Measurements from ENCODE around the gene FAAP24.
A peak's percentile ranks its signal among the peaks of the same experiment; 100 is the strongest.
"Not testable (repeated sequence)": the region's sequence is repeated elsewhere in the genome, so short reads cannot be mapped to it uniquely, and the experiment has no call there.

Gene FAAP24

DNA sequence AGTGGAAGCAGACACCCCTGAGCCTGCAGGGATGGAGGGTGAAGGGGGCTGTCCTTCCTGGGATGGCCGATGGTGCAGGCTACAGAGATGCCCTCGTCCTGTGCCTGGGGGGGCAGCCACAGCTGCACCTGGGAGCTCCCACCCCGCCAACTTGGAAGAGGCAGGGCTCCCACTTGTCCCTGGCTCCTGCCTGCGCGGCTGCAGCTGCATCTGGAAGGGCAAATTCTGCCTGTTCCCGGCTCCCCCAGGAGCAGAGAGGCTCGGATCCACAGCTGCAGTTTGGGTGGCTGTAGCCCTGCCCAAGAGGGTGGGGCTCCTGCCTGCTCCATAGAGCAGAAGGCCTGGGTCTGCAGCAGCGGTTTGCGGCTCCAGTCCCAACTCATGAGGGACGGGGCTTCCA, 2.5 kb upstream of the FAAP24 start:
- Histone ChIP-seq H3K36me3 (ENCODE audit: control insufficient read depth, insufficient read depth, low read length) (peaks cover 13% of the 10 kb centered on the region), H3K4me3 (ENCODE audit: insufficient read depth, low read depth, low read length, poor library complexity, severe bottlenecking) (no peak overlapping the region), H3K27me3 (replicated peaks; ENCODE audit: control insufficient read depth, insufficient read depth, low read length, poor library complexity, severe bottlenecking) (no peaks in the 10 kb centered on the region), H3K9me3 (ENCODE audit: control insufficient read depth, low read length) (no peaks in the 10 kb centered on the region), H3K27ac (ENCODE audit: insufficient read depth, low read length, poor library complexity, severe bottlenecking) (no peak overlapping the region), H3K4me1 (ENCODE audit: control insufficient read depth, insufficient read depth, low read length, poor library complexity, severe bottlenecking) (peaks cover 5% of the 10 kb centered on the region)
- no peak for DNase-seq

DNA sequence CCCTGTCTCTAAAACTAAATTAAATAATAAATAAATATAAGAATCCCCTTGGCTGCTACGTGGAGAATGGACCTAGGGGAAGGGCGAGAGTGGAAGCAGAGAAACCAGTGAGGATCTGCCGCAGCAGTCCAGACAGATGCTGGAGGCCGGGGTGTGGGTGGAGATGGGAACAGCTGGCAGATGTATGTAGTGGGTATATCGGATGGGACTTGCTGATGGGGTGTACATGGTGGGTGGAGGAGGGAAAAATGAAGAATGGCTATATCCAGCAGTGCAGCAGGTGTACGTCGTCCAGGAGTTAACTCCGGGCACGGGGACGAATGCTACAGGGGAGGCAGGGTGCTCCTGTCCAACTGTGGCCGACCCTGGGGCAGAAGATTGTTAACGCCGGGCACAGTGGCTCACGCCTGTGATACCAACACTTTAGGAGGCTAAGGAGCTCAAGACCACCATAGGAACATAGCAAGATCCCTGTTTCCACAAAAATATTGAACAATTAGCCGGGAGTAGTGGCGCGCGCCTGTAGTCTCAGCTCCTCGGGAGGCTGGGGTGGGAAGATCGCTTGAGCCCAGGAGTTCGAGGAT, 938 bp upstream of the FAAP24 start:
- Histone ChIP-seq H3K27ac (ENCODE audit: insufficient read depth, low read length, poor library complexity, severe bottlenecking) (peak overlapping the region; percentile 60), H3K4me3 (ENCODE audit: insufficient read depth, low read depth, low read length, poor library complexity, severe bottlenecking) (peak overlapping the region; percentile 75)
- no peak for DNase-seq

DNA sequence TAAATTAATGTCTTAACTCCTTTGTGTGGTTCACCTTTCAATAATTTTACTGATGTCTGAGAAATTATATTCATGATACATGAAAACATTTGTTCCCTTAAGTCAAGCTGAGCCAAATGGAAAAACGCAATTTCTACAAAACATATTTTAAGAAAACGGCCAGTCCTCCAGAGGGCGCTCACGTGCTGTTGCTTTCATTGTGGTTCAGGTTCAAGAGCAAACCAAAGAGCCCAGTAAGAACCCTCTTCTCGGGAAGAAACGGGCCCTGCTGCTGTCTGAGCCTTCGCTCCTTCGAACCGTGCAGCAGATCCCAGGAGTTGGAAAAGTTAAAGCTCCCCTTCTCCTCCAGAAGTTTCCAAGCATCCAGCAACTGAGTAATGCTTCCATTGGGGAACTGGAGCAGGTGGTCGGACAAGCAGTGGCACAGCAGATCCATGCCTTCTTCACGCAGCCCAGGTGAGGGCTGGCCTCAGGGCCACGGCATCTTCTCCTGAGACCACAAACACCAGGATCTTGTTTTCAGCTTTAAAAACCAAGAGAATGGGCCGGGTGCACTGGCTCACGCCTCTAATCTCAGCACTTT, 4.3 kb downstream of the FAAP24 start:
- H3K36me3 ChIP-seq (ENCODE audit: control insufficient read depth, insufficient read depth, low read length): no peaks in the 10 kb centered on the region
- DNase-seq: peak; percentile 23 to 43 (median 24)
- H3K4me3 ChIP-seq (ENCODE audit: insufficient read depth, low read depth, low read length, poor library complexity, severe bottlenecking): no peak overlapping the region
- H3K27me3 ChIP-seq (replicated peaks; ENCODE audit: control insufficient read depth, insufficient read depth, low read length, poor library complexity, severe bottlenecking): no peaks in the 10 kb centered on the region
- H3K27ac ChIP-seq (ENCODE audit: insufficient read depth, low read length, poor library complexity, severe bottlenecking): no peak overlapping the region
- no peaks in the 10 kb centered on the region for H3K9me3 ChIP-seq (ENCODE audit: control insufficient read depth, low read length)
- H3K4me1 ChIP-seq (ENCODE audit: control insufficient read depth, insufficient read depth, low read length, poor library complexity, severe bottlenecking): peaks cover 2% of the 10 kb centered on the region

More for the DNA sequence above, 938 bp upstream of the FAAP24 start:
- H3K9me3 ChIP-seq (ENCODE audit: control insufficient read depth, low read length): no peaks in the 10 kb centered on the region
- H3K36me3 ChIP-seq (ENCODE audit: control insufficient read depth, insufficient read depth, low read length): peaks cover 6% of the 10 kb centered on the region
- no peaks in the 10 kb centered on the region for H3K27me3 ChIP-seq (replicated peaks; ENCODE audit: control insufficient read depth, insufficient read depth, low read length, poor library complexity, severe bottlenecking)
- peaks cover 5% of the 10 kb centered on the region for H3K4me1 ChIP-seq (ENCODE audit: control insufficient read depth, insufficient read depth, low read length, poor library complexity, severe bottlenecking)

DNA sequence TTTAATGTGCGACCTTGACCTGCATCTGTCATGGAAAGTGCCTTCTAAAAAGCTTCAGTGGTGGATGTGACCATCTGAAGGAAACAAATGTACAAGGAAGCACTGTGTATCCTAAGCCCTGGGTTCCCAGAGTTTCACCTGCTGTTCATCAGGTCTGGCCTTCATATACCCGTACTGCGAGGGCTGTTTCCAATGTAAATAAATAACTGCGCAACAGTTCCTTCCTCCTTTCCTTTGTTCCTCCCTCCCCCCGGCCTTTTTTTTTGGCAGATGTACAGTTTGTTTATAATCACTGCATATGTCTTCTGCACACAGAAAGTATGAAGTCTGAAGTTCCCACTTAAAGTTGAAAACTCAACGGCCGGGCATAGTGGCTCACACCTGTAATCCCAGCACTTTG, 5.2 kb downstream of the FAAP24 start:
- no peak overlapping the region for H3K4me3 ChIP-seq (ENCODE audit: insufficient read depth, low read depth, low read length, poor library complexity, severe bottlenecking)

DNA sequence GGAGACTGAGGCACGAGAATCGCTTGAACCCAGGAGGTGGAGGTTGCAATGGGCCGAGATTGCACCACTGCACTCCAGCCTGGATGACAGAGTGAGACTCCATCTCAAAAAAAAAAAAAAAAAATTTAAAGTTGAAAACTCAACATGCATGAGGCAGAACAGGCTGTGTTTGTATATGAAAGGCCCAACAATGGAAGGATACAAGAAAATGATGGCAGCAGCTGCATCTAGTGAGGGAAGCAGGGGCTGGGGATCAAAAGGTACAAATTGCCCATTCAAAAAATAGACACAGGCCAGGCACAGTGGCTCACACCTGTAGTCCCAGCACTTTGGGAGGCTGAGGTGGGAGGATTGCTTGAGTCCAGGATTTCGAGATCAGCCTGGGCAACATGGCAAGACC, 5.8 kb downstream of the FAAP24 start:
- H3K27ac ChIP-seq (ENCODE audit: insufficient read depth, low read length, poor library complexity, severe bottlenecking); H3K36me3 ChIP-seq (ENCODE audit: control insufficient read depth, insufficient read depth, low read length); H3K9me3 ChIP-seq (ENCODE audit: control insufficient read depth, low read length); H3K4me1 ChIP-seq (ENCODE audit: control insufficient read depth, insufficient read depth, low read length, poor library complexity, severe bottlenecking); H3K27me3 ChIP-seq (replicated peaks; ENCODE audit: control insufficient read depth, insufficient read depth, low read length, poor library complexity, severe bottlenecking); DNase-seq; H3K4me3 ChIP-seq (ENCODE audit: insufficient read depth, low read depth, low read length, poor library complexity, severe bottlenecking): not testable (repeated sequence)

More for the DNA sequence above, 5.2 kb downstream of the FAAP24 start:
- no peaks in the 10 kb centered on the region for H3K27me3 ChIP-seq (replicated peaks; ENCODE audit: control insufficient read depth, insufficient read depth, low read length, poor library complexity, severe bottlenecking)
- no peaks in the 10 kb centered on the region for H3K4me1 ChIP-seq (ENCODE audit: control insufficient read depth, insufficient read depth, low read length, poor library complexity, severe bottlenecking)
- DNase-seq: no peak
- no peak overlapping the region for H3K27ac ChIP-seq (ENCODE audit: insufficient read depth, low read length, poor library complexity, severe bottlenecking)
- no peaks in the 10 kb centered on the region for H3K9me3 ChIP-seq (ENCODE audit: control insufficient read depth, low read length)
- H3K36me3 ChIP-seq (ENCODE audit: control insufficient read depth, insufficient read depth, low read length): no peaks in the 10 kb centered on the region

DNA sequence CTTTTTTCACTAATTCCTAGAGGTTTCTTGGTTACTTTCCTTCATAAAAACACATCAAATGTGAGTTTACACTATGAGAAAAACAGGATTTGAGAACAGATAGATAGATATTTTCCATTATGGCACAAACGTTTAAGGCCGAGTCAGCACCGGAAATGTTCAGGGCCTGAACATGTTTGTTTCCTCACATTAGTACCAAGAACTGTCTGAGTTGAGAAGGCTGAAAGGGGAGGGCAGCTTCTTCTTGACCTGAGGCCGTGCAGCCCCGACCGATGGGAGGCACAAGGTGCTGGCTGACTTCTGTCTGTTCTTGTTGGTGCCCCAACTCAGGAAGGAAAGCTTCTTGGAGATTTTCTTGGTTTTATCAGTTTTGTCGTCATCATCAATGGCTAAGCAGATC, 7.8 kb downstream of the FAAP24 start:
- H3K27ac ChIP-seq (ENCODE audit: insufficient read depth, low read length, poor library complexity, severe bottlenecking); DNase-seq; H3K4me3 ChIP-seq (ENCODE audit: insufficient read depth, low read depth, low read length, poor library complexity, severe bottlenecking); H3K9me3 ChIP-seq (ENCODE audit: control insufficient read depth, low read length); H3K4me1 ChIP-seq (ENCODE audit: control insufficient read depth, insufficient read depth, low read length, poor library complexity, severe bottlenecking); H3K27me3 ChIP-seq (replicated peaks; ENCODE audit: control insufficient read depth, insufficient read depth, low read length, poor library complexity, severe bottlenecking); H3K36me3 ChIP-seq (ENCODE audit: control insufficient read depth, insufficient read depth, low read length): not testable (repeated sequence)

DNA sequence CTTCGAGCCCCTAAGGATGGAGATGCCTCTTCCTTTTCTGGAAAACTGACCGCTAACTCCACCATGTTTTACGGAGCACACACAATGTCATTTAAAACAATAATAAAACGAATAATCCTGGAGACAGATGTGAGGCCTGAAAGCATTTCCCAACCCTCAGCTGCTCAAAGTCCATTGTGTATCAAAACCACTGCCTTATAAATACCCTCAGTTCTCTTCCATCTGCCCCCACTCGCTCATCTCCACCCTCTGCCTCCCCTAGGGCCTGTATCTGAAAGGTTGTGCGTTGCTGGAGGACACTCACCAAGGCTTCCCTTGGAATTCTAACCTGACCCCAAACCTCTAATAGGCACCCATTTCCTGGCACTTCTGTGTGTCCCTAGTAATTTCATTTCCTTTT, 10.4 kb downstream of the FAAP24 start:
- H3K36me3 ChIP-seq (ENCODE audit: control insufficient read depth, insufficient read depth, low read length); H3K27me3 ChIP-seq (replicated peaks; ENCODE audit: control insufficient read depth, insufficient read depth, low read length, poor library complexity, severe bottlenecking); H3K4me1 ChIP-seq (ENCODE audit: control insufficient read depth, insufficient read depth, low read length, poor library complexity, severe bottlenecking); H3K4me3 ChIP-seq (ENCODE audit: insufficient read depth, low read depth, low read length, poor library complexity, severe bottlenecking); DNase-seq; H3K27ac ChIP-seq (ENCODE audit: insufficient read depth, low read length, poor library complexity, severe bottlenecking); H3K9me3 ChIP-seq (ENCODE audit: control insufficient read depth, low read length): not testable (repeated sequence)

DNA sequence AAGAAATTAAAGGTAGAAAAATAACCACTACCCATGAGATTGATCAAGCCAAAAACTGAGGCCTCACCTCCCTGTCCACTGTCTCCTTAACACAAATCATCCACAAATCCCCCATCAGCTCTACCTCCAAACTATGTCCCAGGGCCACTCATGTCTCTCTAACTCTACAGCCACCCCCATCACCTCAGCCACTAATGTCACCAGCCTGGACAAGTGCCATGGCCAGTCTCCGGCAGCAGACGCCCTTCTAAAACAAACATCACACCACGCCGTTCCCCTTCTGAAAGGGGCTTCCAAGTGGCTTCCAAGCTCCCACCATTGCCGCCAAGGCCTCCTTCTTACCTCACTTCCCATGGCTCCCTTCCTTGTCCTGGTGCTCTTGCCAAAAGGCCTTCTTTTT, 16.2 kb downstream of the FAAP24 start:
- not testable (repeated sequence) for H3K9me3 ChIP-seq (ENCODE audit: control insufficient read depth, low read length); H3K36me3 ChIP-seq (ENCODE audit: control insufficient read depth, insufficient read depth, low read length); H3K4me3 ChIP-seq (ENCODE audit: insufficient read depth, low read depth, low read length, poor library complexity, severe bottlenecking); DNase-seq; H3K27me3 ChIP-seq (replicated peaks; ENCODE audit: control insufficient read depth, insufficient read depth, low read length, poor library complexity, severe bottlenecking); H3K4me1 ChIP-seq (ENCODE audit: control insufficient read depth, insufficient read depth, low read length, poor library complexity, severe bottlenecking); H3K27ac ChIP-seq (ENCODE audit: insufficient read depth, low read length, poor library complexity, severe bottlenecking)

DNA sequence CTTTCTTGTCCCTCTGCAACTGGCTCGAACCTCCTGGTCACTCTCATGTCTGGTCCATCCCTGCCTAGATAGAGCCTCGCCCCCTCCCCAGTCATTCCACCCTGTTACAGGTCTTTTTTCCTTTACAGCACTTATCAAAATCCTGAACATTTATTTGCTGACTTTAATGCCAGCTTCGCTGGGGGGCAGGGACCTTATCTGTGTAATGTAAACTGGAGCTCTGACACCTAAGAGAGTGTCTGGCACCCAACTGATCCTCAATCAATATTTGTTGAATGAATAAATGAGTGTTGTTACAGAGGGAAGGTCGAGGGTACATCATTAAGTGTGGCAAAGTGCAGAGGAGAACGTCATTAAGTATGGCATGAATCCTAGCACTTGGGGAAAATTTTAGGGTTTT, 16.7 kb downstream of the FAAP24 start:
- Histone ChIP-seq H3K9me3 (ENCODE audit: control insufficient read depth, low read length) (no peaks in the 10 kb centered on the region), H3K4me1 (ENCODE audit: control insufficient read depth, insufficient read depth, low read length, poor library complexity, severe bottlenecking) (no peaks in the 10 kb centered on the region), H3K27ac (ENCODE audit: insufficient read depth, low read length, poor library complexity, severe bottlenecking) (no peak overlapping the region), H3K27me3 (replicated peaks; ENCODE audit: control insufficient read depth, insufficient read depth, low read length, poor library complexity, severe bottlenecking) (no peaks in the 10 kb centered on the region), H3K36me3 (ENCODE audit: control insufficient read depth, insufficient read depth, low read length) (no peaks in the 10 kb centered on the region), H3K4me3 (ENCODE audit: insufficient read depth, low read depth, low read length, poor library complexity, severe bottlenecking) (no peak overlapping the region)
- no peak for DNase-seq

DNA sequence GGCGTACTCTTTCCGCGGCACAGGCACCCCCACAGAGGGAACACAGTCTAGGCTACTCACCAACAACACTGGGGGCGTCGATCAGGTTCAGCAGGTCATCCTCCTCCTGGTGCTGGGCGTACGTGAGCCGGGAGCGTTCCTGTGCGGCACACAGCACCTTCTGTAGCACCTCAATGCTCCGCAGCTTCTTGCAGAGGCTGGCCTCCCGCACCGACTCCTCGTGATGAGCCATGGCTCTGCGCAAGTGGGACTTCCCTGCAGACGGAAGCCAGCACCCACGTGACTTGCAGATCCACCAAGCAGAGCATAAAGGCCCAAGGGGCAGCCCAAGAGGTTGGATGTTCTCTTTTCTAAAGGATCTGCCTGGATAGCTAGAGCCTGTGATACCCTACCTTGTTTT, 23.9 kb downstream of the FAAP24 start:
- H3K36me3 ChIP-seq (ENCODE audit: control insufficient read depth, insufficient read depth, low read length); H3K4me3 ChIP-seq (ENCODE audit: insufficient read depth, low read depth, low read length, poor library complexity, severe bottlenecking); H3K9me3 ChIP-seq (ENCODE audit: control insufficient read depth, low read length); H3K27me3 ChIP-seq (replicated peaks; ENCODE audit: control insufficient read depth, insufficient read depth, low read length, poor library complexity, severe bottlenecking); H3K4me1 ChIP-seq (ENCODE audit: control insufficient read depth, insufficient read depth, low read length, poor library complexity, severe bottlenecking); DNase-seq; H3K27ac ChIP-seq (ENCODE audit: insufficient read depth, low read length, poor library complexity, severe bottlenecking): not testable (repeated sequence)

All from effector memory CD4-positive, alpha-beta T cell (primary cell).